ES-I3 (cell line): ENCODE data around the gene EFCC1.

Source experiments
- H3K36me3 ChIP-seq: 2 replicates; pipeline ENCODE4 v1.6.1; 2013; ENCODE audit warnings: mild to moderate bottlenecking, low read length, control low read depth, moderate library complexity; ENCODE audit not compliant: insufficient read depth
- H3K4me1 ChIP-seq: 2 replicates; pipeline ENCODE4 v1.6.1; 2013; ENCODE audit warnings: mild to moderate bottlenecking, control low read depth, low read length; ENCODE audit not compliant: insufficient read depth
- H3K9ac ChIP-seq: 2 replicates; pipeline ENCODE4 v1.6.1; 2013; ENCODE audit warnings: low read depth, mild to moderate bottlenecking, low read length, moderate library complexity
- H3K9me3 ChIP-seq: 2 replicates; pipeline ENCODE4 v1.6.1; 2013; ENCODE audit warnings: mild to moderate bottlenecking, low read length, moderate library complexity; ENCODE audit not compliant: control insufficient read depth, insufficient read depth

The EFCC1 gene

DNA sequence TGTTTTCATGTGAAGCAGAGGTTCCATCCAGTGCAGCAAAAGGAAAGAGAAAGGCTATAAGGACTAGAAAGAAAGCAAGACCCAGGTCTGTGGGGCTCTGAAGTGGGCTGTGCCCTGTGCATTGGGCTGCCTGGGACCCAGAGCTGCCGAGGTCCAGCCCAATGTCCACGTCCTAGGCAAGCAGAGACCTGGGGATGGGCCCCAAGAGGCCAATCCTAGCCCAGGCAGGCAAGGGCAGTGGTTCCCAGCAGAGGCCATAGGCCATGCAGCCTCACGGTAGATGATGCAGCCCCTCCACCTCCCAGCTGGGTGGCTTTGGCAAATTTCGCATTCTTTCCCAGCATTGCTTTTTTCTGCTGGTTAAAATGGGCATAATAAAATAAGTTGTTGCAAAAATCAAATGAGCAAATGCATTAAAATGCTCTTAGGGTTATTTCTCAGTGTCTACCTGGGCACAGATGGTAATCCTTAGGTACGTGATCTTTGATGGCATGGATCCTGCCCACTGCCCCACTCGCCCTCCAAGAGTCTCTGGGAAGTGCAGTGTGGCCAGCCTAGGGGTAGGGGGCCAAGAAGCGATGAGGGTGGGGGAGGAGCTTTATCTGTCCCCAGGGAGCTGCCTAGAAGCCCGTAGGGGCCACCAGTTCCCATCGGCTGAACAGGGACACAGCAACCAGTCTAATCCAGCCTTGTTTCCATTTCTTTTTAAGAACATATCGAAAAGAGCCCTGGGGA, 37.2 kb downstream of the EFCC1 start:
- no peaks in the 10 kb centered on the region for H3K36me3 ChIP-seq
- no peak overlapping the region for H3K9ac ChIP-seq
- H3K4me1 ChIP-seq: peaks cover 15% of the 10 kb centered on the region; the same call in 1 of the 2 replicates
- H3K9me3 ChIP-seq: no peaks in the 10 kb centered on the region

DNA sequence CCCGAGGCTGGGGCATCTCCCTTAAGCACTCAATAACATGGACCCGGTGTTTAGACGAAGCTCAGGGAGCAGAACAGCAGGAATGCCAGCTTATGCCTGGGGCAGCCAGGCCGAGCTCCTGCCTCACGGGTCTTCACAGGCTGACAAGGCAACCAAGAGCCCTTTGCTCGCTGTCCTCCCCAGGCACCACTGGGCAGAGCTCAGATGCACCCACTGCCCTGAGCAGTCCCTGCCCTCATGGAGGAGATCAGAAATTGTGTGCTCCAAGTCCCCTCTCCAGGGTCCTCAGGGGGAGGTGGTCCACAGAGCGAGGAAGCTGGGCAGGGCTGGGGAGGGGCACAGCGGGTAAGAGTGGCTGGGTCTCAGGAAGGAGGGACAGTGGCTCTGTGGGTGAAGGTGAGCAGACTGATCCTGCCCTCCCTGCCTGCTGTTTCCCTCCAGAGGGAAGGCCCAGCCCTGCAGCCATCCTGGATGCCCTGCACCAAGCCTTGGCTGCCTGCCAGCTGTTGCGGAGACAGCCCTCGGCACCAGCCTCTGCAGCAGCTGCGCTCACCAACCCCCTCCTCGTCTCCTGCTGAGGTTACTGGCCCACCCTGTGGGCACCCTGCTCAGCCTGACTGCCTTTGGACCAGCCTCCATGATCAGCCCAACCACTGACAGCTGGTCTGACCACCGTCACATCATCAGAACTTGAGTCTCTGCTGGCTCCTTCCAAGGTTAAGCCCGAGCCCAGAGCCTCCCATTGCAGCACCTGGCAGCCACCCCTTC, 38.4 kb downstream of the EFCC1 start:
- H3K4me1 ChIP-seq: peaks cover 15% of the 10 kb centered on the region; the same call in 1 of the 2 replicates
- no peaks in the 10 kb centered on the region for H3K9me3 ChIP-seq
- no peaks in the 10 kb centered on the region for H3K36me3 ChIP-seq
- H3K9ac ChIP-seq: no peak overlapping the region

GRCh38 chr3:129040039-129040336, 38.9 kb downstream of the EFCC1 start:
- Histone ChIP-seq H3K9me3 (no peaks in the 10 kb centered on the region), H3K36me3 (no peaks in the 10 kb centered on the region), H3K4me1 (peaks cover 15% of the 10 kb centered on the region; the same call in 1 of the 2 replicates), H3K9ac (no peak overlapping the region)

DNA sequence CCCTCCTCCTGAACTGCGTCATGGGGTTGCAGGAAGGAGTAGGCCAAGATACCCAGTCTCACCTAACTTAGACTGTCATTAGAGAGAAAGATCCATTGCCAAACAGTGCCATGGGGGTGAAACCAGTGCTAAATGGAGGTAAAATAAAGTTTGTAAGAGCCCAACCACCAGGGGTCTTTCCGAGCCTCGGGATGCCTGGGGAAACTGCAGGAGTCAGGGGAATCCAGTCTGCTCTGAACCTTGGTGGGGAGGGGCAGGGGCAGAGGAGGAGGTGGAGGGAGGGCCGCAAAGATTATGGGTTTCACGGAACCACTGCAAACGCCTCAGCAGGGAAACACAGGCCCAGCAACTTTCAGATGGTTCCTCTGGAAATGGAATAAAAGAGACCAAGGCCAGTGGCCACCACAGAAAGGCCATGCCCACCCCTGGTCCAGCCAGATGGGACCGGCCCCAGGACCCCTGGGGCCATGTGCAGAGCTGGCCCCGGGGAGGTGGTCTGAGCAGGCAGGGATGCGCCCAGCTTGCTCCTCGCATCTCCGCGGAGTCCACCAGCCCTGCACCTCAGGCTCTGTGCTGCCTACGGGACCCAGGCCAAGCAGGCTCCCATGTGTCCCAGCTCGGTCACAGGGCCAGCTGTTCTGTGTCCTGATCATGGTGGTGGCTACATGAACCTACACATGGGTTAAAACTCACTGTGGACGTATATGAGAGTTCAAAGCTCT, 39.6 kb downstream of the EFCC1 start:
- H3K36me3 ChIP-seq: no peaks in the 10 kb centered on the region
- H3K4me1 ChIP-seq: peaks cover 15% of the 10 kb centered on the region; the same call in 1 of the 2 replicates
- H3K9ac ChIP-seq: no peak overlapping the region
- H3K9me3 ChIP-seq: no peaks in the 10 kb centered on the region

DNA sequence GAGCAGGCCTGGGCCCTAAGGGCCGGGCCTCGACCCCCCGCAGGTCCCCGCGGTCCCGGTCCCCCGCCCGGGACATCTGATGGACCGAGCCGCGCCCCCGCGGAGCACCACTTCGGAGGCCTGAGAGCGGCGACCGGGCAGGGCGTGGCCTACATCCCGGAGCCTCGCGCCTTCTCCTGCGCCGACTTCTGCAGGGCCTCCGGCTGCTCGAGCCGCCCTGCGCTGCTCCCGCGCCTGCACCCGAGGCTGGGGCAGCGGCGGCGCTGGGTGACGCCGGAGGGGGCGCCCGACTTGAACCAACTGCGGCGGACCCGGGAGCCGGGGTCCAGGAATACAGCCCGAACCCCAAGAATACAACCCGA, 44.6 kb downstream of the EFCC1 start:
- Histone ChIP-seq H3K9me3 (no peaks in the 10 kb centered on the region), H3K9ac (no peak overlapping the region), H3K36me3 (no peaks in the 10 kb centered on the region), H3K4me1 (peaks cover 10% of the 10 kb centered on the region; the same call in 1 of the 2 replicates)

GRCh38 chr3:129046037-129046731, 45.1 kb downstream of the EFCC1 start:
- Histone ChIP-seq H3K4me1 (peaks cover 5% of the 10 kb centered on the region; the same call in 1 of the 2 replicates), H3K9me3 (no peaks in the 10 kb centered on the region), H3K36me3 (no peaks in the 10 kb centered on the region), H3K9ac (no peak overlapping the region)

DNA sequence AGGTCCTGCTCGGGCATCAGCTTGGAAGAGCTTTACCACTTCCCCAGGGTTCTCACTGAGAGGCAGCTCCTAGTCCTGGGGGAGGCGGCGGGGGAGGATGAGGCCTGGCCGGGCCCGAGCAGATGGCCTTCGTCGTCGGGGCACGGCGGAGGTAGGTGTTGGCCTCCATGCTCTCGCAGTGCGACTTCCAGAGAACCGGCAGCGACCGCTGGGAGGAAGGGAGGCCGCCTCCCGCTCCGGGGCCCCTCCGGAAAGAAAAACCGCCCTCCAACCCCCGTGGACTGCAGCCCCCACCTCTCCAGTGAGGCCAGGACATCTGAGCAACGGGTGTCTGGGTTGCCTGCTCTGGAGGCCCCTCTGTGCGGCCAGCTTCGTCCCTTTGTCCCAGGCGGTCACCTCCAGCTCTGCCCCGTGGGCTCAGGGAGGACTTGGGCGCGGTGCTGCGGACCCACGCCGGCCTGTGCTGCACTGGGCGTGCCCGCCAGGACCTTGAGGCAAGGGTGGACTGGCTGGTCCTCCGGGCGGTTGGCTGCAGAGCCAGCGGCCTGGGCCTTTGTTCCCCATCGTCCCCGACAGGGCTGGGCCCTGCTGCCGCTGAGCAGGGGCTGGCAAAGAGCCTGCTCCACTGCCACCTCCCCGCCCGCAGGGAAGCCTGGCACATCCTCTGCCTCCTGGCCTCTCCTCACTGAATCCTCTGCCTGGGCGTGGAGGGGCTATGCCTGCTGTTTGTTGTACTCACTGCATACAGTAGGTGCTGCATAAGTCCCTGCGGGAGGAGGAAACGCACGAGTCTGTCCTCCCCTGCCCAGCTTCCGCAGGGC, 45.8 kb downstream of the EFCC1 start:
- H3K4me1 ChIP-seq: 0 out of 2 replicates have a peak, but pooled peaks cover 2% of the 10 kb centered on the region
- no peak overlapping the region for H3K9ac ChIP-seq
- H3K9me3 ChIP-seq: no peaks in the 10 kb centered on the region
- H3K36me3 ChIP-seq: no peaks in the 10 kb centered on the region

DNA sequence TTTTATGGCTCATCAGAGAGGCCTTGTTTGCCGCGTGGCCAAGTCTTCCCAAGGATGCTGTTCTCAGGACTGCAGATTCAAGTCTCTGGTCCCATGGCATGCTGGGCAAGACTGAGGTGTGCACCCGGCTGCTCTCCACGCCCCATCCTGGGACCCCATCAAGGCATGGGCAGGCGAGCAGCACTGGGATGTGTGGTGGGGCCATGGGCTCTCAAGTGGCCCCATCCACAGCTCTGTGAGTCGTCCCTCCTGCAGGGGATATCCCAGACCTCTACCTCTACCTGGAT, 46.4 kb downstream of the EFCC1 start:
- no peaks in the 10 kb centered on the region for H3K4me1 ChIP-seq
- H3K9me3 ChIP-seq: no peaks in the 10 kb centered on the region
- no peaks in the 10 kb centered on the region for H3K36me3 ChIP-seq
- no peak overlapping the region for H3K9ac ChIP-seq

DNA sequence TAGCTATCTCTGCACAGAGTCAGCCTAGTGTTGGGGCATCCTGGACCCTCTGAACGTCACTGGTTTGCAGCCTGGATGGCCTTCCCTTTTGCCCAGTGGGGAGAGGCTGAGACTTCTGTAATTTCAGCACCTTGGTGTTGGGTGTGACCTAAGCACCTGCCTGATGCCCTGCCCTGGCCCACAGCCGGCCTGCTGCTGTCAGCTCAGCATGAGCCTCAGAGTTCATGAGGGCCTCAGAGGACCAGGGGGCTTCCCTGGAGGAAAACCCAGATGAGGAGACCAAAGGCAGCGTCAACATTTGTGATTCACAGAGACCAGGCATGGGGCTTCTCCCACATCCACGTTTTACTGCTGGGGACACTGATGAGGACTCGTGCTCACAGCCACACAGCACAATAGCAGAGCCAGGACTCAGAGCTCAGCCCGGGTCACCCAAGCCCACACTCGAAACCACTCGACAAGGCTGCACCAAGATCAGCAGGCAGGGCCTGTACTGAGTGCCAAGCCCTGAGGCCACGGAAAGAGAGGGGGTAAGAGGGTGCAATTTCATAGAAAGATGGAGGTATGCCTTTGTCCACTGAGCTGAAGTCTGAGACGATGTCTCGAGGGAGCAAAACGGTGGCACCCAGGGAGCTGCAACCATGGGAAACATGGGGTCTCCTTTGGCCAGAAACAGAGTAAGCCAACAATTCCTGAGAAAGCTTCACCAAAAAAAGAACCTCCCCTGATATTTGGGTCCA, 49.6 kb downstream of the EFCC1 start:
- no peaks in the 10 kb centered on the region for H3K4me1 ChIP-seq
- no peaks in the 10 kb centered on the region for H3K9me3 ChIP-seq
- H3K9ac ChIP-seq: no peak overlapping the region
- H3K36me3 ChIP-seq: no peaks in the 10 kb centered on the region

DNA sequence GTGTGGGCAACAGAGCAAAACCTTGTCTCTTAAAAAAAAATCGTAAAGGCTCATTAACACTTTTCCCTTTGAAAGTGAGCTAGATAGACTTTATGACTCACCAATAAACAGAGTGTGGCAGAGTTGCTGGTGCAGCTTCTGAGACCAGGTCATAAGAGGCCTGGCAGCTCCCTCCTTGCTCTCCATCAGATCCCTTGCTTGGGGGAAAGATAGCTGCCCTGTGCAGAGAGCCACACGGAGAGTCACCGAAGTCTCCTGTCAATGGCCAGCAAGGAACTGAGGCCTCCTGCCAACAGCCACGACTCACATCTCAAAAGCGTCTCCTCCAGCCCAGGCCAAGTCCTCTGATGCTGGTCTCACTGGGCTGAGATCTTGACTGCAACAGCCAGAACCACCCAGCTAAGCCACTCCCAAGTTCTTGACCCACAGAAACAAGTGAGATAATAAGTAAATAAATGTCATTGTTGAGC, 50.8 kb downstream of the EFCC1 start:
- Histone ChIP-seq H3K4me1 (no peaks in the 10 kb centered on the region), H3K9ac (no peak overlapping the region)

DNA sequence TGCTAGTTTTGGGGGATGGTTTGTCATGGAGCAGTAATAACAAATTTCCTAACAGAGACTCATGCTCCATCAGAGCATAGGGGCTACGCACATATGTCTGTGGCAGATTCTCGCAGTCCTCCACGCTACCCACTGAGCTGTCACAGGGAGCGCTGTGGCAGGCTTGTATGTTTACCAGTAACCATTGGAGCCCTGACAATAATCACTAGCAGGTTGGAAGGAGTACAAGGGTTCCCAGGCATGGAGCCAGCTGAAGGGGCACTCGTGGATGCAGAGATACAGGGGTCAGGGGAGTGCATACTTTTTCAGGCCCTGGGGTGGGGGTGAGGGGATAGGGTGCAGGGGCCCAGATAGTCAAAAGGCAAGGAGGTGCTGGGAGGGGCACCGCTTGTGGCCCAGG, 51.6 kb downstream of the EFCC1 start:
- Histone ChIP-seq H3K36me3 (no peaks in the 10 kb centered on the region), H3K9ac (no peak overlapping the region), H3K9me3 (no peaks in the 10 kb centered on the region), H3K4me1 (no peaks in the 10 kb centered on the region)

More for the DNA sequence above, 50.8 kb downstream of the EFCC1 start:
- Histone ChIP-seq H3K9me3 (no peaks in the 10 kb centered on the region), H3K36me3 (no peaks in the 10 kb centered on the region)

GRCh38 chr3:129054605-129055104, 53.6 kb downstream of the EFCC1 start:
- no peaks in the 10 kb centered on the region; the same call in 1 of the 2 replicates for H3K4me1 ChIP-seq
- H3K36me3 ChIP-seq: no peaks in the 10 kb centered on the region
- H3K9me3 ChIP-seq: no peaks in the 10 kb centered on the region
- H3K9ac ChIP-seq: no peak overlapping the region
